Vagina (tissue), 2 donors: ENCODE data around the gene CLASRP. TPM values are rescaled to one million over a fixed set of nuclear protein-coding genes. Genes with fewer than 3 reads are reported as not detected.
A peak's percentile ranks its signal among the peaks of the same experiment; 100 is the strongest.

Source experiments
- DNase-seq, 2 donors: peaks; one replicate each; pipeline ENCODE4 v3.0.0-alpha.2; 2017; ENCODE audit errors: extremely low spot score in 2 of 2
- H3K27ac ChIP-seq: fragments of 200-600 bp; sonication (generic); one replicate; pipeline ENCODE4 v1.5.1; 2019
- H3K27me3 ChIP-seq: fragments of 200-600 bp; sonication (generic); one replicate; pipeline ENCODE4 v1.5.1; 2019
- H3K36me3 ChIP-seq, 2 donors: fragments of 200-600 bp; sonication (generic); one replicate each; pipeline ENCODE4 v1.5.1; 2017 to 2019
- H3K4me1 ChIP-seq: fragments of 200-600 bp; sonication (generic); one replicate; pipeline ENCODE4 v1.5.1; 2019
- H3K4me3 ChIP-seq, 2 donors: fragments of 200-600 bp; sonication (generic); 1 replicate in 1 of 2; 2 replicates in 1 of 2; pipeline ENCODE4 v1.5.1; 2016 to 2019
- H3K9me3 ChIP-seq: fragments of 200-600 bp; sonication (generic); one replicate; pipeline ENCODE4 v1.5.1; 2019
- CTCF ChIP-seq, 3 experiments: fragments of 450-650 bp in 2 of 3; fragments of 200-600 bp in 1 of 3; sonication (generic) in 1 of 3; IDR thresholded peaks; one replicate each; pipeline ENCODE4 v1.5.1; 2017 to 2019; ENCODE audit warnings: antibody characterized with exemption in 3 of 3, mild to moderate bottlenecking in 2 of 3, moderate library complexity in 2 of 3
- POLR2A ChIP-seq, 2 donors: fragments of 450-650 bp; IDR thresholded peaks; one replicate each; pipeline ENCODE4 v1.6.1; 2017; ENCODE audit warnings: antibody characterized with exemption in 2 of 2, mild to moderate bottlenecking in 2 of 2, moderate library complexity in 2 of 2
- POLR2AphosphoS5 ChIP-seq, 2 donors: sonication (generic); formaldehyde crosslinking; IDR thresholded peaks; one replicate each; pipeline ENCODE4 v1.9.0; 2017; ENCODE audit warnings: antibody characterized with exemption in 2 of 2, mild to moderate bottlenecking in 2 of 2, low read depth in 1 of 2; ENCODE audit not compliant: insufficient read depth in 1 of 2
- intact Hi-C: fragments of 100-400 bp; cut with DNase I; formaldehyde crosslinking; loops from one replicate; pipeline ENCODE4 v1.15.1; 2023
- total RNA-seq: library from RNA; depleted of rRNA; stranded (reverse); fragments of >200 nt; gene quantifications from one replicate; pipeline ENCODE4 v1.2.3, GENCODE V29; 2016

CLASRP gene
- total RNA-seq, 1 donor from 2014 or later, result 93.5 TPM

GRCh38 chr19:45011959-45012358, 26.9 kb upstream of the CLASRP start:
- H3K36me3 ChIP-seq, result peaks cover 0 to 9% of the 10 kb centered on the region in 2 donors
- no peaks in the 10 kb centered on the region for H3K4me1 ChIP-seq
- TF ChIP-seq POLR2AphosphoS5 (IDR thresholded peaks at IDR 0.05; ENCODE audit: insufficient read depth in 1 of 2, low read depth in 1 of 2) (no peak), CTCF (IDR thresholded peaks at IDR 0.05) (no peak), POLR2A (IDR thresholded peaks at IDR 0.05) (no peak)
- intact Hi-C loops, result no loop called here
- no peak overlapping the region for H3K4me3 ChIP-seq
- no peaks in the 10 kb centered on the region for H3K9me3 ChIP-seq
- H3K27ac ChIP-seq, result no peak overlapping the region
- DNase-seq, result no peak
- H3K27me3 ChIP-seq, result no peaks in the 10 kb centered on the region

- H3K9me3 ChIP-seq, result no peaks in the 10 kb centered on the region
- no peaks in the 10 kb centered on the region for H3K27me3 ChIP-seq
- TF ChIP-seq CTCF (IDR thresholded peaks at IDR 0.05), result peak; percentile 40 to 50 (median 47)
- TF ChIP-seq POLR2A (IDR thresholded peaks at IDR 0.05), result no peak
- TF ChIP-seq POLR2AphosphoS5 (IDR thresholded peaks at IDR 0.05; ENCODE audit: insufficient read depth in 1 of 2, low read depth in 1 of 2), result peak in 1 of 2 donors; percentile 27
- no peaks in the 10 kb centered on the region for H3K4me1 ChIP-seq
- peaks cover 0 to 9% of the 10 kb centered on the region in 2 donors for H3K36me3 ChIP-seq
- DNase-seq, result no peak
- H3K27ac ChIP-seq, result no peak overlapping the region
- intact Hi-C loops, result no loop called here
- no peak overlapping the region for H3K4me3 ChIP-seq
These were observed 22.2 kb upstream of the CLASRP start for GRCh38 chr19:45016388-45017314.

- Histone ChIP-seq H3K4me3 (no peak overlapping the region), H3K36me3 (peaks cover 0 to 1% of the 10 kb centered on the region in 2 donors), H3K4me1 (no peaks in the 10 kb centered on the region), H3K27me3 (no peaks in the 10 kb centered on the region), H3K9me3 (no peaks in the 10 kb centered on the region), H3K27ac (no peak overlapping the region)
- intact Hi-C loops, result no loop called here
- TF ChIP-seq POLR2AphosphoS5 (IDR thresholded peaks at IDR 0.05; ENCODE audit: insufficient read depth in 1 of 2, low read depth in 1 of 2), result no peak
- TF ChIP-seq CTCF (IDR thresholded peaks at IDR 0.05), result no peak
- TF ChIP-seq POLR2A (IDR thresholded peaks at IDR 0.05), result no peak
- DNase-seq, result no peak
These were observed 19.7 kb upstream of the CLASRP start for GRCh38 chr19:45019187-45019586.

- Histone ChIP-seq H3K4me3 (no peak overlapping the region), H3K36me3 (no peaks in the 10 kb centered on the region), H3K9me3 (no peaks in the 10 kb centered on the region), H3K4me1 (no peaks in the 10 kb centered on the region), H3K27ac (no peak overlapping the region), H3K27me3 (no peaks in the 10 kb centered on the region)
- intact Hi-C loops, result no loop called here
- no peak for DNase-seq
- TF ChIP-seq CTCF (IDR thresholded peaks at IDR 0.05) (no peak), POLR2AphosphoS5 (IDR thresholded peaks at IDR 0.05; ENCODE audit: insufficient read depth in 1 of 2, low read depth in 1 of 2) (no peak), POLR2A (IDR thresholded peaks at IDR 0.05) (no peak)
These were observed 18.8 kb upstream of the CLASRP start for GRCh38 chr19:45020071-45020470.

GRCh38 chr19:45021971-45022370, 16.9 kb upstream of the CLASRP start:
- intact Hi-C loops, result no loop called here
- TF ChIP-seq POLR2A (IDR thresholded peaks at IDR 0.05), result no peak
- TF ChIP-seq CTCF (IDR thresholded peaks at IDR 0.05), result no peak
- no peak for TF ChIP-seq POLR2AphosphoS5 (IDR thresholded peaks at IDR 0.05; ENCODE audit: insufficient read depth in 1 of 2, low read depth in 1 of 2)
- H3K36me3 ChIP-seq, result no peaks in the 10 kb centered on the region

More at GRCh38 chr19:45021971-45022370, 16.9 kb upstream of the CLASRP start:
- no peak overlapping the region for H3K27ac ChIP-seq
- H3K9me3 ChIP-seq, result no peaks in the 10 kb centered on the region
- H3K4me1 ChIP-seq, result no peaks in the 10 kb centered on the region
- H3K27me3 ChIP-seq, result no peaks in the 10 kb centered on the region
- H3K4me3 ChIP-seq, result no peak overlapping the region
- DNase-seq, result no peak
